Putamen (tissue), 1 donor: ENCODE measurements around the gene HAO2.

Experiments used
- DNase-seq: peaks from one replicate; pipeline ENCODE4 v3.0.0-alpha.2; 2016; ENCODE audit warnings: low spot score

HAO2 gene

GRCh38 chr1:119380304-119380703 lies 11.7 kb downstream of the HAO2 start:
- DNase-seq = no peak

GRCh38 chr1:119380983-119381662 lies 12.5 kb downstream of the HAO2 start:
- no peak for DNase-seq

GRCh38 chr1:119384591-119384990 lies 16.0 kb downstream of the HAO2 start:
- no peak for DNase-seq

- DNase-seq = no peak
Measured at GRCh38 chr1:119385650-119386049, 17.1 kb downstream of the HAO2 start.

- no peak for DNase-seq
Measured at GRCh38 chr1:119387858-119388257, 19.3 kb downstream of the HAO2 start.

GRCh38 chr1:119388450-119388849 lies 19.9 kb downstream of the HAO2 start:
- no peak for DNase-seq

- no peak for DNase-seq
Measured at GRCh38 chr1:119390526-119390925, 21.9 kb downstream of the HAO2 start.

GRCh38 chr1:119391749-119392148 lies 23.2 kb downstream of the HAO2 start:
- DNase-seq = no peak

GRCh38 chr1:119394085-119394484 lies 25.5 kb downstream of the HAO2 start:
- no peak for DNase-seq

- no peak for DNase-seq
Measured at GRCh38 chr1:119396982-119397381, 28.4 kb downstream of the HAO2 start.

- no peak for DNase-seq
Measured at GRCh38 chr1:119397986-119398385, 29.4 kb downstream of the HAO2 start.

- DNase-seq = no peak
Measured at GRCh38 chr1:119404736-119405135, 36.2 kb downstream of the HAO2 start.

GRCh38 chr1:119409731-119410130 lies 41.1 kb downstream of the HAO2 start:
- DNase-seq = no peak

GRCh38 chr1:119410961-119411360 lies 42.4 kb downstream of the HAO2 start:
- no peak for DNase-seq

- DNase-seq = no peak
Measured at GRCh38 chr1:119414950-119415349, 46.4 kb downstream of the HAO2 start, which contains the start of gene HSD3B2. Gene HSD3B2 (plus strand): TSS chr1:119415150. CDS start chr1:119415420, 270 bp downstream.

GRCh38 chr1:119416006-119416640 lies 47.5 kb downstream of the HAO2 start:
- no peak for DNase-seq

GRCh38 chr1:119419109-119419508 lies 50.5 kb downstream of the HAO2 start:
- DNase-seq = no peak

GRCh38 chr1:119420638-119421037 lies 52.1 kb downstream of the HAO2 start:
- DNase-seq = no peak

- no peak for DNase-seq
Measured at GRCh38 chr1:119422631-119423030, 54.0 kb downstream of the HAO2 start.

GRCh38 chr1:119428991-119429390 lies 60.4 kb downstream of the HAO2 start:
- no peak for DNase-seq

- no peak for DNase-seq
Measured at GRCh38 chr1:119429687-119430086, 61.1 kb downstream of the HAO2 start.

- no peak for DNase-seq
Measured at GRCh38 chr1:119430486-119430885, 61.9 kb downstream of the HAO2 start.

GRCh38 chr1:119431836-119432235 lies 63.3 kb downstream of the HAO2 start:
- DNase-seq = no peak

- no peak for DNase-seq
Measured at GRCh38 chr1:119435052-119435451, 66.5 kb downstream of the HAO2 start.
